T-helper 22 cell (primary cell): ENCODE results near the gene ITGAE.
A peak's percentile ranks its signal among the peaks of the same experiment; 100 is the strongest.
"Not testable (repeated sequence)": the region's sequence is repeated elsewhere in the genome, so short reads cannot be mapped to it uniquely, and the experiment has no call there.

Source experiments
- DNase-seq: peaks from one replicate; pipeline ENCODE4 v3.0.0-alpha.2; 2020; ENCODE audit warnings: low read depth

Gene ITGAE

GRCh38 chr17:3794557-3795389, 6.2 kb downstream of the ITGAE start:
- DNase-seq = peak; percentile 54

- not testable (repeated sequence) for DNase-seq
Measured at GRCh38 chr17:3794152-3794551, 6.8 kb downstream of the ITGAE start.

- DNase-seq = not testable (repeated sequence)
Measured at GRCh38 chr17:3793258-3793657, 7.7 kb downstream of the ITGAE start.

GRCh38 chr17:3792481-3792880, 8.5 kb downstream of the ITGAE start:
- DNase-seq = no peak

DNA sequence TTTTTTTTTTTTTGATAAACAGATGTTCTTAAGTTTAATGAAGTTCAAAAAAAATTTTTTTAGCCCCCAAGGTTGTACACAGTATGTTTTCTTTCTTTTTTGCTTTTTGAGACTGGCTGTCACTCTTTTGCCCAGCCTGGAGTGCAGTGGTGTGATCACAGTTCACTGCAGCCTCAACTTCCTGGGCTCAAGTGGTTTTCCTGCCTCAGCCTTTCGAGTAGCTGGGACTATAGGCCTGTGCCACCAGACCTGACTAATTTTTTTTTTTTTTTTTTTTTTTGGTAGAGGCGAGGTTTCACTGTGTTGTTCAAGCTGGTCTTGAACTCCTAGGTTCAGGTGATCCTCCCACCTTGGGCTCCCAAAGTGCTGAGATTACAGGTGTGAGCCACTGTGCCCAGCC, 12.8 kb downstream of the ITGAE start:
- DNase-seq = no peak

- not testable (repeated sequence) for DNase-seq
Measured at GRCh38 chr17:3785323-3785722, 15.7 kb downstream of the ITGAE start.

DNA sequence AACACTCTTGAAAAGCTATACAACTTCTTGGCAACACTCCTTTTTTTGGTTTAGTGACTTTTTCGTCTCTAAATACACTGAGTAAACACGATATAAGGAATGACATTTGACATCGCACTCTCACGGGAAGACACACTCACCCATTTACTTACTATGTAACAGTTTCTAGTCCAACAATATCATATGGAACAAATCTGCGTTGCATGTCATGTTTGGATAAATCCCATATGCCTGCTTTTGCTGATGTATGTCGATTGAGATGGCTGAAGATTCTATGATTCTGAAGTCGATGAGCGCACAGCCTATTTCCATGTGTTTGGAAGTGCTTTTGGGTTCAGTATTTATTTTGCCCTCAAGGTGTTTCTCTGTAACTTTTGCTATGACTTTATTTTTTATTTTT, 18.2 kb downstream of the ITGAE start:
- DNase-seq = no peak

DNA sequence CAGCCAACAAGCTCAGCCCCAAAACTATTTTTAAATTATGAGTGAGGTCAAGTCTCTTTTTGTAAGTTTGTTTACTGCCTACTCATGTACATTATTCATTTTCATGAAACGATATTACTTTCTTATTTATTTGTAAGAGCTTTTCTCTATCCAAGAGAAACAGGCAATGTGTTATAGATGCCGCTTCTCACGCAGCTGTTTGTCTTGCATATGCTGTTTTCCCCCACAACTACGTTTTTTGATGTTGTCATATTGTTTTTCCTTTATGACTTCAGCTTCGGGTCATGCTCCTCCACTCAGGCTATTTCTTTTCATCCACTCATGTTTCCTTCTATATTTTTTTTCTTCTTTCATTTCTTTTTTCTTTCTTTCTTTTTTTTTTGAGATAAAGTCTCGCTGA, 20.0 kb downstream of the ITGAE start:
- DNase-seq = no peak

GRCh38 chr17:3777366-3778120, 23.4 kb downstream of the ITGAE start:
- no peak for DNase-seq

DNA sequence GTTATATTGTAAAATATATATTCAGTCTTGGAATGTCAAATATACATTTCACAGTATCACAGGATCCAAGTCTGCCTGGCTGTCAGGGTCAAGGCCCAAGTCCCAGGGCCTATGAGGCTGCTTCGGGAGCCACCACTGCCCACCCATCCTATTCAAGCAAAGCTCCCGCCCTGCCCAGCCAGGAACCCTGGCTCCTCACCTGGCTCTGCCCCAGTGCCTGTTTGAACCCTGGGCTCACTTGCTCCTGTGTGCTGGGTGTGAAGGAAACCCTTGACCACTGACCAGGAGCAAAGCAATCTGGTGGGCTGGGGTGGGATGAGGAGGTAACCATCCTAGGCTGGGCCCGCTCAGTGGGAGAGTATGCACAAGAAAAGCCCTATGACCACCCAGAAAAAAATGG, 27.0 kb downstream of the ITGAE start:
- no peak for DNase-seq

- no peak for DNase-seq
Measured at GRCh38 chr17:3773511-3773910, 27.5 kb downstream of the ITGAE start.

DNA sequence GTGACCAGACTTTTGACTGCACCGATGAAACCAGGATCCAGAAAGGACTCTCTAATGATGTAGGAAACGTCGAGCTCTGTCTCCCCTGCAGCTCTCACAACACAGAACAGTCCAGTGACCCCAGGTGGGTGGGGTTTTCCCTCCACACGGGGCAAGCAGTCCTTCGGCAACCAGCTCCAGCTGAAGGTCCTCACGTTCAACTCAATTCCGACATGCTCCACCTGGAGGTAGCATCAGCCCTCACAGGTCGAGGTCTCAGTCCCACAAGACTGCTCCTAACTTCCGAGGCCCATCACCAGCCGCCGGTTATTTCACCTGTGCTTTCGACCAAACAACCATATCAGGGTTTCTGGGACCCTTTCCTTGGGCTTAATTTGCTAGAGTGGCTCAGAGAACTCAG, 28.2 kb downstream of the ITGAE start:
- DNase-seq = no peak

DNA sequence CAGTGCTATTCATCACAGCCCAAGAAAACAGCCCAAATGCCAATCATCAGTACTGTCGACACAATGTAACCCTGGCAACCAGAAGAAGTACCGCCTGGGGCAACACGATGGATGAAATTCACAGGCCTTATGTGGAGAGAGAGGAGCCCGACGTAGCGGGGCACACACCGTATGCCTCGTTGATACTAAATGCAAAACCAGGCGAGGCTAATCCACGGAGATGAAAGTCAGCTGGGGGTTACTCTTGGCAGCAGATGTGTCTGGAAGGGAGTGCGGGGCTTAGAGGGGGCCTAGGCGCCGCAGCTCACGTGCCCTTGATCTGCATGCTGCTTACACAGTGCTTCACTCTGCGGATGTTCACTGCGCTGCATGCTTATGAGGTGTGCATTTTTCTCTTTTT, 29.8 kb downstream of the ITGAE start:
- no peak for DNase-seq

- no peak for DNase-seq
Measured at GRCh38 chr17:3770466-3770865, 30.5 kb downstream of the ITGAE start.

GRCh38 chr17:3768769-3769168, 32.2 kb downstream of the ITGAE start:
- DNase-seq = no peak

DNA sequence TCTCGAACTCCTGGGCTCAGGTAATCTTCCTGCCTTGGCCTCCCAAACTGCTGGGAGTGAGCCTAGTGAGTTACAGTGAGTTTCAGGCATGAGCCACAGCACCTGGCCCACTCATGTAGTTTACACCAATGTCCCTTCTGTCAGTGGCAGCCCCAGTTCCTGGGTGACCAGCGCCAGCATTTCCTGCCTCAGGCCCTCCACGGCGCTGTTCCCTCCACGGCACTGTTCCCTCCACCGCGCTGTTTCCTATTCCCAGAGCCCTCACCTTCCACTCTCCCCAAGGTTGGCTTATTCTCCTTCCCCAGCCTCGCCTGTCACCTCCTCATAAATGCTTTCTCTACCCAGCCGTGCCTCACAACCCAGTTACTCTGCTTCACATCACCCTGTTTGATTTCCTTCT, 32.6 kb downstream of the ITGAE start:
- no peak for DNase-seq

GRCh38 chr17:3766779-3767178, 34.2 kb downstream of the ITGAE start:
- DNase-seq = no peak

DNA sequence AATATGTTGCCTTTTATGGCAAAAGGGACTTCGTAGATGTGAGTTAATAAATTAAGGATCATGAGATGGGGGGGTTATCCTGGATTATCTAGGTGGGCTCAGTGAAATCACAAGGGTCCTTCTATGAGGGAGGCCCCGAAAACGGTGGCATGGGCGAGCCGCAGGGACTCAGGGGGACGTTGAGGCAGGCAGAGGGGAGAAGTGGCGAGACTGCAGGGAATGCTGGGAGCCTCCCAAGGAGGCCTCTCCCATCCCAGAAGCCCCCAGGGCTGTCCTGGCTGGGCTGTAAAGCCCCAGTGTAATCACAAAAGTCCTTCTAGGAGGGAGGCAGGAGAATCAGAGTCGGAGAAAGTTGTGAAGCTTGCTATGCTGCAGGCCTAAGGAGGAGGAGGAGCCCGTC, 35.0 kb downstream of the ITGAE start:
- DNase-seq = no peak

- DNase-seq = no peak
Measured at GRCh38 chr17:3763777-3764170, 37.2 kb downstream of the ITGAE start.

DNA sequence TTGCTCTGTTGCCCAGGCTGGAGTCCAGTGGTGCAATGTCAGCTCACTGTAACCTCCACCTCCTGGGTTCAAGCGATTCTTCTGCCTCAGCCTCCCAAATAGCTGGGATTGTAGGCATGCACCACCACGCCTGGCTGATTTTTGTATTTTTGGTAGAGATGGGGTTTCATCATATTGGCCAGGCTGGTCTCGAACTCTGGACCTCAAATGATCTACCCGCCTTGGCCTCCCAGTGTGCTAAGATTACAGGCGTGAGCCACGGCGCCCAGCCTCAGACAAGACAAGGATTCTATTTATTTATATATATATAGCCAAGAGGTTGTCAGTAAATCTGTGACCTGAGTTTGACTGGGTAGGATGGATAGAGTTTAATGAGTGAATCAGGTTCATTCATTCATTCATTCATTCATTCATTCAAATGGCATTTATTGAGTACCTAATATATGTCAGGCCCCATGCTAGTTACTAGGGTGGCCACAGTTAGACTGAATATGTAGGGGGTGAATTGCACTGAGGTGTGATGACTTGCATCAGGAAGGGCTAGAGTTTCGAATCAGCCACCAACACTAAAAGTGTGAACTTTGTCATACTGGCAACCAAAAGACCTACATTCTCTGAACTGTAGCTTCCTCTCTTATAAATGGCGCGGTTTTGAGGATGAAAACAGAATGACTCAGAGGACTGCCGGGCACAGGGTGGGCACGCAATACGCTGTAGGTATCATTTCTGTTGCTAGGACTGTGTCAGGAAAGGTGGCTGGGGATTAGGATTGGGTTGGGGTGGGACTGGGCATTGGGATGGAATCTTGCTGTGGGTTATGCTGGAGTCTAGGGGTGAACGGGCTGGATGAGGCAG, 37.8 kb downstream of the ITGAE start:
- no peak for DNase-seq

GRCh38 chr17:3761918-3762380, 39.0 kb downstream of the ITGAE start:
- no peak for DNase-seq
